SK-N-MC (cell line): ENCODE measurements around the gene TRAPPC13.
"Not testable (repeated sequence)": the region's sequence is repeated elsewhere in the genome, so short reads cannot be mapped to it uniquely, and the experiment has no call there.

Experiments
- DNase-seq: peaks from one replicate; pipeline ENCODE4 v3.0.0-alpha.2; 2011; ENCODE audit warnings: low read depth, low spot score
- H3K27ac ChIP-seq: fragments of 200-600 bp; sonication (generic); 2 replicates; pipeline ENCODE4 v1.5.1; 2016; ENCODE audit warnings: mixed run types
- H3K36me3 ChIP-seq: fragments of 200-600 bp; sonication (generic); 2 replicates; pipeline ENCODE4 v1.6.1; 2017; ENCODE audit warnings: antibody characterized with exemption, low read length, mixed read lengths; ENCODE audit not compliant: insufficient read depth
- H3K4me3 ChIP-seq: fragments of 200-600 bp; sonication (generic); 2 replicates; pipeline ENCODE4 v1.5.1; 2016
- H3K9ac ChIP-seq: fragments of 200-600 bp; sonication (generic); 2 replicates; pipeline ENCODE4 v1.8.0; 2017; ENCODE audit warnings: mixed run types, mixed read lengths; ENCODE audit not compliant: insufficient read length
- H3K9me3 ChIP-seq: fragments of 200-600 bp; sonication (generic); 2 replicates; pipeline ENCODE4 v1.6.1; 2017; ENCODE audit warnings: low read depth, mild to moderate bottlenecking, antibody characterized with exemption, low read length, moderate library complexity, mixed read lengths
- EZH2 ChIP-seq: fragments of 200-600 bp; sonication (generic); IDR thresholded peaks from one replicate; pipeline ENCODE4 v1.6.1; 2017; ENCODE audit warnings: antibody characterized with exemption
- FOXP2 ChIP-seq: optimal IDR thresholded peaks from 2 replicates; pipeline ENCODE3; 2011; ENCODE audit warnings: mild to moderate bottlenecking, moderate library complexity; ENCODE audit not compliant: insufficient read depth; ENCODE audit errors: extremely low read length, control extremely low read depth
- POLR2AphosphoS5 ChIP-seq: IDR thresholded peaks from 2 replicates; pipeline ENCODE4 v1.6.1; 2012; ENCODE audit warnings: mild to moderate bottlenecking, low read depth, low read length, borderline replicate concordance

The TRAPPC13 gene

DNA sequence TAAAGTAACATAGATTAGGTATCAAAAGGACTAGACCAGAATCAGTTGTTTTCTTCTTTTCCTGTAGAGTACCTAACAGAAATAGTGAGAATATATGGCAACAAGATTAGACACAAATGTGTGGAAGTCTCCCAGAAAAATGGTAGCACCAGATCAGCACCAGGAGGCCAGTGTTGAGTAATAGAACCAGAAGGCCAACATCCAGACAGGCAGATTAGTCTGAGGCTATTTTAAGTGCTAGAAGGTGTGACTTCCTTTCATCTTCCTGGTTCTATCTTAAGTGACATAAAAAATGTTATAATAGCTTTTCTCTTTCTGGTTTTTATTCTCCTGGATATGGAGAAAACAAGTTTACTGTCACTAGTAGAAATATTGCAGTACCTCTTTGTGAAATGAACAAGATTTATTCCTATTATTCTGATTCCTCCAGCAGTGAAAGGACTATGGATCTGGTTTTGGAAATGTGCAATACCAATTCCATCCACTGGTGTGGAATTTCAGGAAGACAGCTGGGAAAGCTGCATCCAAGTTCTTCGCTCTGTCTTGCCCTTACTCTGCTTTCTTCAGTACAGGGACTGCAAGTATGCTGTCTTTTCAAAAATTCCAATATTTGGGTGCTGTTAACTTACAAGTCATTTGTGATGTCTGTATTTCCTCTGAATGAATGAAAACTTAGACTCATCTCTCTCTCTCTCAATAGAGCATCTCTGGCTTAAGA, 39.1 kb downstream of the TRAPPC13 start:
- DNase-seq: no peak
- Histone ChIP-seq H3K36me3 (peaks cover 27% of the 10 kb centered on the region), H3K9ac (no peak overlapping the region), H3K4me3 (no peak overlapping the region), H3K27ac (no peak overlapping the region), H3K9me3 (no peaks in the 10 kb centered on the region)
- no peak for TF ChIP-seq POLR2AphosphoS5
- no peak for TF ChIP-seq EZH2
- no peak for TF ChIP-seq FOXP2

DNA sequence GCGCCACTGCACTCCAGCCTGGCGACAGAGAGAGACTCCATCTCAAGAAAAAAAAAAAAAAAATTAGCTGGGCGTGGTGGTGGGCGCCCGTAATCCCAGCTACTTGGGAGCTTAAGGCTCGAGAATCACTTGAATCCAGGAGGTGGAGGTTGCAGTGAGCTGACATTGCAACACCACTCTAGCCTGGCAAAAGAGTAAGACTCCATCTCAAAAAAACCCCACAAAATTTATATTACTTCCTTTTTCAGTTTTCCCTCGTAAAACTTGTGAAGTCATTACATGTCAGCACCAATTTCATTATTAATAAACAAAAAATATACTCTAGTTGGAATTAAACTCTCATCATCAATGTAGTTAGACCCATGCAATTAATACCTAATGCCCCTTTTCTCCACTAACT, 43.9 kb downstream of the TRAPPC13 start:
- no peak overlapping the region for H3K27ac ChIP-seq
- H3K36me3 ChIP-seq: peaks cover 19% of the 10 kb centered on the region
- H3K4me3 ChIP-seq: no peak overlapping the region
- no peaks in the 10 kb centered on the region for H3K9me3 ChIP-seq
- no peak overlapping the region for H3K9ac ChIP-seq
- TF ChIP-seq EZH2 (no peak), POLR2AphosphoS5 (no peak), FOXP2 (no peak)
- DNase-seq: no peak

DNA sequence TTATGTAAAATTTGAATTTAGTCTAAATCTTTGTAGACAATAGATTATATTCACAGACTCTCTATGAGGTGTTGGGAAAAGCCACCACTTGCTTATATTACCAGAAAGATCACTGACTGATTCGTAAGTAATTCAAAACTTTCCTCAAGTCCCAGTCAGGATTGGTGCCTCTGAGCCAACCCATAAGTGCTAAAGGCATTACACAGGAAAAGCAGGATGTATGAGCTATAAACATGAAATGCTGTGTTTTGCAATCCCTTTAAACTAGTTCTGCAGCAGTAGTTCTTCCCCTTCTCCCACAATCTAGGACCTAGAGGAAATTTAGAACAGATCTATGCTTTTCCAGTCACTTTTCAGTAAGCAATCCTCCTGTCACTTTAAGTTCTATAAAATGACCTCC, 48.0 kb downstream of the TRAPPC13 start:
- Histone ChIP-seq H3K9me3 (no peaks in the 10 kb centered on the region), H3K27ac (no peak overlapping the region), H3K9ac (no peak overlapping the region), H3K4me3 (no peak overlapping the region), H3K36me3 (peaks cover 5% of the 10 kb centered on the region; the same call in 1 of the 2 replicates)
- no peak for TF ChIP-seq POLR2AphosphoS5
- no peak for TF ChIP-seq EZH2
- no peak for TF ChIP-seq FOXP2
- DNase-seq: no peak

- Histone ChIP-seq H3K4me3 (no peak overlapping the region), H3K9ac (no peak overlapping the region), H3K36me3 (peaks cover under 1% of the 10 kb centered on the region), H3K9me3 (no peaks in the 10 kb centered on the region), H3K27ac (no peak overlapping the region)
- TF ChIP-seq FOXP2: no peak
- no peak for TF ChIP-seq EZH2
- no peak for TF ChIP-seq POLR2AphosphoS5
- DNase-seq: no peak
These were observed 49.9 kb downstream of the TRAPPC13 start for GRCh38 chr5:65674749-65675148.

DNA sequence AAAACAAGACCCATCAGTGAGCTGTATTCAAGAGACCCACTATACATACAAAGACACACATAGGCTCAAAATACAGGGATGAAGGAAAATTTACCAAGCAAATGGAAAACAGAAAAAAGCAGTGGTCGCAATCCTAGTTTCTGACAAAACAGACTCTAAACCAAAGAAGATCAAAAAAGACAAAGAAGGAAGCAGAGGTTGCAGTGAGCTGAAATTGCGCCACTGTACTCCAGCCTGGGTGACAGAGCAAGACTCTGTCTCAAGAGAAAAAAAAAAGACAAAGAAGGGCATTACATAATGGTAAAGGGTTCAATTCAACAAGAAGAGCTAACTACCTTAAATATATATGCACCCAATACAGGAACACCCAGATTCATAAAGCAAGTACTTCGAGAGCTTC, 51.2 kb downstream of the TRAPPC13 start:
- H3K27ac ChIP-seq, H3K9ac ChIP-seq, H3K4me3 ChIP-seq, H3K9me3 ChIP-seq, DNase-seq, H3K36me3 ChIP-seq: not testable (repeated sequence)

DNA sequence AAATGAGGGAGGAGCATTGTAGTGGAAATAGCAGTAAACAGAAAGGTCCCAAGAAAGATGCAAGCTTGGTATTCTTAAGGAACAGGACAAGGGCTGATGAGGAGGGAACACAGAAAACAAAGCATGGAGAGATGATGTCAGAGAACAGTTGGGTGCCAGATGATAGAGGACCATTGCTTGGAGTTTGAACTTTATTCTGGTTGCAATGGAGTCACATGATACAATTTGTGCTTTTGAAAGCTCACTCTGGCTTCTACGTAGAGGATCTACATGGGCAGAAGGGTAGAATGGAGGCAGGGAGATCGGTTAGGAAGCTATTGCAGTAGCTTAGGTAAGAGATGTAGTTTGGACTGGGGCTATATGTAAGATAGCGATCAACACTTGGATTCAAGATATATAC, 57.3 kb downstream of the TRAPPC13 start:
- H3K9ac ChIP-seq: no peak overlapping the region
- no peaks in the 10 kb centered on the region for H3K9me3 ChIP-seq
- DNase-seq: no peak
- TF ChIP-seq POLR2AphosphoS5: no peak
- no peak for TF ChIP-seq EZH2
- no peak for TF ChIP-seq FOXP2
- H3K4me3 ChIP-seq: no peak overlapping the region
- H3K27ac ChIP-seq: no peak overlapping the region
- no peaks in the 10 kb centered on the region; the same call in 1 of the 2 replicates for H3K36me3 ChIP-seq

DNA sequence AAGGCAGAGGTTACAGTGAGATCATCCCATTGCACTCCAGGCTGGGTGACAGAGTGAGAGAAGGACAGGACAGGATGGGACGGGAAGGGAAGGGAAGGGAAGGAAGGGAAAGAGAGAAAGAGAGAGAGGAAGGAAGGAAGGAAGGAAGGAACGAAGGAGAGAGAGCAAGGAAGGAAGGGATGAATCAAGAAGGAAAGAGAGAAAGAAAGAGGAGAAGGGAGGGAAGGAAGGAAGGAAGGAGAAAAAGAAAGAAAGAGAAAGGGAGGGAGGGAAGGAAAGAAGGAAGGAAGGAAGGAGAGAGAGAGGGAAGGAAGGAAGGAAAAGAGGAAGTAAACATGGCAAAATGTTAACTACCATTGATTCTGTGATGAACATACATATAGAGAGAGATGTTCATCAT, 68.3 kb downstream of the TRAPPC13 start:
- Histone ChIP-seq H3K9me3 (no peaks in the 10 kb centered on the region), H3K36me3 (no peaks in the 10 kb centered on the region)

DNA sequence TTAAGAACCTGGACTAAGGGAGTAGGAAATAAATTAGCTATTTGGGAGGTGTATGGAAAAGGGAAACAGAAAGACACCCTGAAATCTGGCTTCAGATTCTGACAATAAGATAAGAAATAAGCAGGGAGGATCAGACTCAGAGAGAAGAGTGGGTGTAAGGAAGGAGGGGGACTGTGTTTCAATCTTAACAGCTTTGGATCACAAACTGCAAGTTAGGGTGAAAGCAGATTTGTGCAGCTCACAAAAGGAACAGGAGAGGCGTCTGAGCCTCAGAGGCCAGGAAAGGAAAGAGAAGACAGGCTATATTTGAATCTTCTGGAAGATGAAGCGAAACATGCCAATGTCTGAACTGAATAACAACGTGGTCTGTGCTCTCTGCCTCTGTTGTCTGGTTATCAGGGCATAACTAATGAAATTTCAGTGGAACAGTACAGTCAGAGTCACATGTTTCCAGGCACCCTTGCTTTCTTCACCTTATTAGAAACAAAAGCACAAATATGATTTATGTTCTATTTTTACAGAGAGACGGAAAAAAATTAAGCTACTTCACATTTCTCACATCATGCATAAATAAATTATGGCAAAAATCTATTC, 70.4 kb downstream of the TRAPPC13 start:
- Histone ChIP-seq H3K27ac (no peak overlapping the region), H3K36me3 (no peaks in the 10 kb centered on the region; the same call in 1 of the 2 replicates), H3K4me3 (no peak overlapping the region), H3K9ac (no peak overlapping the region), H3K9me3 (no peaks in the 10 kb centered on the region)
- TF ChIP-seq EZH2 (no peak), POLR2AphosphoS5 (no peak), FOXP2 (no peak)
- DNase-seq: no peak

More for the DNA sequence above, 68.3 kb downstream of the TRAPPC13 start:
- no peak for DNase-seq
- TF ChIP-seq FOXP2: no peak
- TF ChIP-seq POLR2AphosphoS5: no peak
- TF ChIP-seq EZH2: no peak
- Histone ChIP-seq H3K9ac (no peak overlapping the region), H3K4me3 (no peak overlapping the region), H3K27ac (no peak overlapping the region)
